ENCODE measurements around the gene GDF11. TPM values are rescaled to one million over a fixed set of nuclear protein-coding genes. Genes with fewer than 3 reads are reported as not detected.

Gene GDF11
- total and polyA plus RNA-seq, 2 of the 4 experiments (the other 2 are of a cell fraction): 2.7 to 12.9 TPM

DNA sequence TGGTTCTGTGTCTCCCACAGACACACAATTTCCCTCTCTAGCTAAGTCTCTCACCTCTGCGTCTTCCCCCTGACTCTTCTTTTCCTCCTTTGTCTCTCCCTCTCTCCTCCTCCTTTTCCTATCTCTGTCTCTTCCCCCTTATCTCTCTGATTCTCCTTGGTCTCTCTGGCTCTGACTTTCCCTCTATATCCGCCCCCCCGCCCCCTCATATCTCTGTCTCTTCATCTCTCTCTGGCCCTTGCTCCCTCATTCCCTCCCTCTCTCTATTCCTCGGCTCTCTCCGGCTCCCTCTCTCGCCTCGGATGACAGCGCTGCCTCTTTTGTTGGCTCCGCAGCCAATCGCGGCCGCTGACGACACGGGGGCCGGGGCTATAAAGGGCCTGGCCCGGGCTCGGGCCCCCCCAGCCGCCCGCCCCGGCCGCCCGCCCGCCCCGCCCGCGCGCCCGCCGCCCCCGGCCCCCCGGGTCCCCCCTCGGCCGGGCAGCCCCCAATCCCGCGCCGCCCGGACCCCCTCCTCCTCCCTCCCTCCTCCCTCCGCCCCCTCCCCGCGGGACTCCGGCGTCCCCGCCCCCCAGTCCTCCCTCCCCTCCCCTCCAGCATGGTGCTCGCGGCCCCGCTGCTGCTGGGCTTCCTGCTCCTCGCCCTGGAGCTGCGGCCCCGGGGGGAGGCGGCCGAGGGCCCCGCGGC lies at the start of gene GDF11 (continued):
- TF ChIP-seq NFE2L2 (IDR thresholded peaks at IDR 0.05; ENCODE audit: low read depth, low read length): no peak
- TF ChIP-seq FOS (IDR thresholded peaks at IDR 0.05; ENCODE audit: low read depth, low read length): no peak
- TF ChIP-seq BHLHE40 (IDR thresholded peaks at IDR 0.05; ENCODE audit: low read depth, low read length): no peak
- TF ChIP-seq MAZ (IDR thresholded peaks at IDR 0.05; ENCODE audit: borderline replicate concordance, low read depth, low read length): peak; percentile 75; the same call in 1 of the 2 replicates

DNA sequence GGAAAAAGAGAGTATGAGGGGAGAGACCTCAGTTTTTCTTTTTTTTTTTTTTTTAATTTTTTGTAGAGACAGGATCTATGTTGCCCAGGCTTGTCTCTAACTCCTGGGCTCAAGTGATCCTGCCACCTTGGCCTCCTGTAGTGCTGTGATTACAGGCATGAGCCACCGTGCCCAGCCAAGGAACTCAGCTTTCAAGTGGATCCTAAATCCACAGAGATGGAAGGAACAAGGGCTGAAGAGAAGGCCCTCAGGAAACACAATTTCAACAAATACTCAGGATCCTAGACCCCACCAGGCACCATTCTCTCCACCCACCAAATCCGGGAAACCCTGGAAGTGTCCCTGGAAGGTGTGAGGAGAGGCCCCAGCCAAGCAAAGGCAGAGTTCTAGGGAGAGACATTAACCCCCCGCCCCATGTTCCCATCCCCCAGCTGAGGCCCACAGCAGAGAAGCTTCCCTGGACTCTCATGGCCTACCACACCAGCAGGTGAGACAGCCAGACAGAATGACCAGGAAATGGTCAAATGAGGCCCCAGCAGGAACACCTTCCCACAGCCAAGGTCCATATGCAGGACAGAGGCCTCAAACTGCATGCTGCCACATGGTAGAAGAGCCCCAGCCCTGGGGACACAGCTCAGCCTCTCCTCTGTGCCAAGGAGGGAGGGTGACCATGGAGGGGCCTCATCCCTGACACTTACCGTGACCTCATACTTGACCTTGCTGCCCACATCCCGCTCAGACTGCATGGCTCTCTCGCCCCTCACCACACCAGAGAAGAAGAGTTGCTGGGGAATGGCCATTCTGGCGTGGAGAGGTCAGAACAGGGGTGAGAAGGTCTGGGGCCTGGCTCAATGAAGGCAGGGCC lies 49.4 kb upstream of the GDF11 start:
- H3K4ac ChIP-seq (ENCODE audit: low read depth, low read length): no peak overlapping the region
- H4K5ac ChIP-seq (ENCODE audit: low read depth, low read length): no peak overlapping the region
- no peak overlapping the region for H3K18ac ChIP-seq (ENCODE audit: low read depth, low read length)
- WGBS, 2 experiments (ENCODE audit: extremely low coverage in 2 of 2, insufficient read length in 1 of 2): no CpG with 5 or more reads among the region's 7 CpGs
- no peak overlapping the region for H3K56ac ChIP-seq (ENCODE audit: extremely low read depth, insufficient read depth, low read length)
- no peak overlapping the region for H4K8ac ChIP-seq (ENCODE audit: low read depth in 2 of 2, low read length in 2 of 2)
- H2BK20ac ChIP-seq (ENCODE audit: low read depth, low read length): no peak overlapping the region
- POLR2A ChIA-PET (ENCODE audit: unreplicated experiment): no interaction called here
- H3K14ac ChIP-seq (replicated peaks; ENCODE audit: low read depth, low read length): no peak overlapping the region
- dilution Hi-C loops (cut with HindIII; ENCODE audit: low sequenced_read_pairs, unreplicated experiment): no loop called here
- no peaks in the 10 kb centered on the region for H3K79me1 ChIP-seq (ENCODE audit: low read depth in 1 of 2, low read length in 2 of 2)
- H3K9me1 ChIP-seq (ENCODE audit: insufficient read depth, low read length): no peaks in the 10 kb centered on the region
- H3K23ac ChIP-seq (ENCODE audit: low read depth, low read length): no peak overlapping the region
- H2AK9ac ChIP-seq (replicated peaks; ENCODE audit: low read depth, low read length, poor library complexity): peak overlapping the region; percentile 1
- H3K4me2 ChIP-seq (ENCODE audit: low read depth, low read length): no peak overlapping the region
- H3K27ac ChIP-seq (ENCODE audit: insufficient read depth, low read length): no peak overlapping the region
- intact Hi-C loops (cut with micrococcal nuclease): no loop called here
- no peaks in the 10 kb centered on the region for H3K36me3 ChIP-seq (ENCODE audit: control insufficient read depth, insufficient read depth, low read length)
- in situ Hi-C loops (cut with MboI; ENCODE audit: low sequenced_read_pairs): no loop called here
- H2AFZ ChIP-seq (replicated peaks; ENCODE audit: low read length, poor library complexity): no peak overlapping the region
- ATAC-seq (ENCODE audit: low read depth) (no peak), DNase-seq (no peak)
- H2BK5ac ChIP-seq (ENCODE audit: low read depth, low read length, poor library complexity, severe bottlenecking): no peak overlapping the region
- BruUV-seq (replicated peaks): no TSS peak
- no peak overlapping the region for H3K9ac ChIP-seq (ENCODE audit: low read depth, low read length)
- CTCF ChIA-PET: no interaction called here
- no peaks in the 10 kb centered on the region for H3K9me3 ChIP-seq (ENCODE audit: control insufficient read depth, insufficient read depth, low read length)
- no peaks in the 10 kb centered on the region for H4K20me1 ChIP-seq (ENCODE audit: insufficient read depth, low read length)
- no peak overlapping the region for H3K4me3 ChIP-seq (ENCODE audit: insufficient read depth, low read depth, low read length)
- H2BK15ac ChIP-seq (ENCODE audit: low read depth, low read length): no peak overlapping the region
- H3K27me3 ChIP-seq (ENCODE audit: control insufficient read depth, insufficient read depth, low read length): peaks cover 15% of the 10 kb centered on the region
- H4K91ac ChIP-seq (ENCODE audit: insufficient read depth, low read depth, low read length): no peak overlapping the region
- H3K4me1 ChIP-seq (ENCODE audit: control insufficient read depth, insufficient read depth, low read length): no peaks in the 10 kb centered on the region
- H2BK120ac ChIP-seq (ENCODE audit: low read depth, low read length): no peak overlapping the region
- no peak overlapping the region for H2AK5ac ChIP-seq (ENCODE audit: low read depth, low read length)
- TF ChIP-seq NFE2L2 (IDR thresholded peaks at IDR 0.05; ENCODE audit: low read depth, low read length) (no peak), RCOR1 (IDR thresholded peaks at IDR 0.05; ENCODE audit: insufficient replicate concordance, low read length) (no peak), MXI1 (IDR thresholded peaks at IDR 0.05; ENCODE audit: borderline replicate concordance, low read depth, low read length) (no peak), RAD21 (IDR thresholded peaks at IDR 0.05; ENCODE audit: low read length) (no peak), MAZ (IDR thresholded peaks at IDR 0.05; ENCODE audit: borderline replicate concordance, low read depth, low read length) (no peak), CTCF (conservative IDR thresholded peaks at IDR 0.05; ENCODE audit: low read depth, low read length) (no peak), CHD1 (IDR thresholded peaks at IDR 0.05; ENCODE audit: low read depth, low read length) (no peak), RFX5 (IDR thresholded peaks at IDR 0.05; ENCODE audit: low read depth, low read length) (no peak), BHLHE40 (IDR thresholded peaks at IDR 0.05; ENCODE audit: low read depth, low read length) (no peak), MAFK (IDR thresholded peaks at IDR 0.05; ENCODE audit: low read depth, low read length) (no peak), USF2 (IDR thresholded peaks at IDR 0.05; ENCODE audit: low read depth, low read length) (no peak), FOS (IDR thresholded peaks at IDR 0.05; ENCODE audit: low read depth, low read length) (no peak)

Measured in IMR-90 (cell line).